ENCODE measurements around the gene CFH.
"Not testable (repeated sequence)": the region's sequence is repeated elsewhere in the genome, so short reads cannot be mapped to it uniquely, and the experiment has no call there.

CFH gene

GRCh38 chr1:196765019-196765740 is 113.3 kb downstream of the CFH start:
- not testable (repeated sequence) for DNase-seq (ENCODE audit: low read depth in 2 of 2)

GRCh38 chr1:196769823-196770222 is 118.0 kb downstream of the CFH start:
- not testable (repeated sequence) for DNase-seq (ENCODE audit: low read depth in 2 of 2)

- DNase-seq (ENCODE audit: low read depth in 2 of 2): no peak
Measured at GRCh38 chr1:196773713-196774112, 121.9 kb downstream of the CFH start.

GRCh38 chr1:196774175-196774574 is 122.3 kb downstream of the CFH start:
- DNase-seq (ENCODE audit: low read depth in 2 of 2): no peak

- DNase-seq (ENCODE audit: low read depth in 2 of 2): no peak
Measured at GRCh38 chr1:196774603-196775002, 122.8 kb downstream of the CFH start, which contains the start of gene CFHR3. CFHR3 (plus strand) TSS chr1:196774840; CDS start chr1:196774887, 47 bp downstream.

- DNase-seq (ENCODE audit: low read depth in 2 of 2): no peak
Measured at GRCh38 chr1:196777603-196778002, 125.8 kb downstream of the CFH start.

- no peak for DNase-seq (ENCODE audit: low read depth in 2 of 2)
Measured at GRCh38 chr1:196779093-196779492, 127.2 kb downstream of the CFH start.

- not testable (repeated sequence) for DNase-seq (ENCODE audit: low read depth in 2 of 2)
Measured at GRCh38 chr1:196791252-196791651, 139.4 kb downstream of the CFH start.

GRCh38 chr1:196794103-196794502 is 142.3 kb downstream of the CFH start:
- not testable (repeated sequence) for DNase-seq (ENCODE audit: low read depth in 2 of 2)
